Measurements from ENCODE around the gene EIPR1.
"Not testable (repeated sequence)": the region's sequence is repeated elsewhere in the genome, so short reads cannot be mapped to it uniquely, and the experiment has no call there.

EIPR1 gene

DNA sequence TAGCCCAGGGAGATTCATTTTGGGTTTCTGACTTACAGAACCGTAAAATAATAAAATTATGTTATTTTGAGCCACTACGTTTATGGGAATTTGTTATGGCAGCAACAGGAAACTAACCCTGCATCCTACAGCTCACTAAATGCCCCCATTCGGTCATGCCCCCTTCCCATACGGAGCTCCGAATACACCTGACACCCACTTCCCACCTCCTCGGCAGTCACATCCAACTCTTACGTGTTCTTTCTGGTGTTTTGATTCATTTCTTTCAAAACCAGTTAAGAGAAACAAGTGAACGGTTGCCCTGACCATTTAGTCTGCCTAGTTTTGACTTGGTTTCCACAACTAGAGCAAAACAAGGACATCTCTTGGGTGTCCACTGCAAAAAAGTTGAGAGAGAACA is 19.7 kb downstream of the EIPR1 start:
- no peak for DNase-seq (ENCODE audit: low spot score in 2 of 2)
- no peaks in the 10 kb centered on the region for H3K9me3 Mint-ChIP-seq
- no peak overlapping the region for H3K4me3 Mint-ChIP-seq
- H3K36me3 Mint-ChIP-seq = peaks cover 14% of the 10 kb centered on the region
- H3K27me3 Mint-ChIP-seq = no peaks in the 10 kb centered on the region
- H3K4me1 Mint-ChIP-seq = peaks cover 28% of the 10 kb centered on the region
- peak overlapping the region; percentile 14 for H3K27ac Mint-ChIP-seq
- no peak for ATAC-seq (ENCODE audit: low read depth)

DNA sequence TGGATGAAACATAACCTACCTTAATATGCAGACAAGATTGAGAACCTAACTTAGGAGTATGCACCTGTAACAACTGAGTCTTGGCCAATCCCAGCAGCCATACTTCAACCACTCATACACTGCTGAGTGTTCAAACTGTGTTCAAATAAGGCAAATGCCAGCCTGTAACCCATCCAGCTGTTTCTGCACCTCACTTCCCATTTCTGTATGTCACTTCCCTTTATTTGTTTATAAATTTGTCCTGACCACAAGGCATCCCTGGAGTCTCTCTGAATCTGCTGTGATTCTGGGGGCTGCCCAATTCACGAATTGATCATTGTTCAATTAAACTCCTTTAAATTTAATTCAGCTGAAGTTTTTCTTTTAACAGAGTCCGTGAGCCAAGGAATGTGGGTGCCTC is 20.2 kb downstream of the EIPR1 start:
- Mint-ChIP-seq H3K27ac (peak overlapping the region; percentile 14), H3K4me1 (peaks cover 28% of the 10 kb centered on the region), H3K36me3 (peaks cover 18% of the 10 kb centered on the region)
- H3K4me3 Mint-ChIP-seq; H3K9me3 Mint-ChIP-seq; DNase-seq (ENCODE audit: low spot score in 2 of 2); H3K27me3 Mint-ChIP-seq: not testable (repeated sequence)
- ATAC-seq (ENCODE audit: low read depth) = peak; percentile 66

DNA sequence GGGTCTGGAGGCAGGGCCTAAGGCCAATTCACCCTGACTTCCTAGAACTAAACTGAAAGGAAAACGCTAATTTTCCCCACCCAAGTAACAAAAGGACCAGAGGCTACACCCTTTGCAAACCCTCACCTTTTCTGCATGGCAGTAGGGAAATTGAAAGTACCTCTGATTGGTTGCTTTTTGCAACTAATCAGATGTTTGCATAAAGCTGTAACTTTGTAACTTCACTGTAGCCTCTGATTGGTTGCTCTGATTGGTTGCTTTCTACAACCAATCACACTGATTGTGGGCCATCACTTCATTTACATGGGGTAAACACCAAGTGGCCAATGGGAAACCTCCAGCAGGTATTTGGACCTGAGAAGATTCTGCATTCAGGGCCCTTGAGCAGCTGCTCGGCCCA is 20.8 kb downstream of the EIPR1 start:
- H3K4me1 Mint-ChIP-seq = peaks cover 25% of the 10 kb centered on the region
- no peak for ATAC-seq (ENCODE audit: low read depth)
- H3K27ac Mint-ChIP-seq = no peak overlapping the region
- no peak for DNase-seq (ENCODE audit: low spot score in 2 of 2)
- H3K27me3 Mint-ChIP-seq = no peaks in the 10 kb centered on the region
- no peak overlapping the region for H3K4me3 Mint-ChIP-seq
- H3K36me3 Mint-ChIP-seq = peaks cover 20% of the 10 kb centered on the region
- H3K9me3 Mint-ChIP-seq = peaks cover 3% of the 10 kb centered on the region

DNA sequence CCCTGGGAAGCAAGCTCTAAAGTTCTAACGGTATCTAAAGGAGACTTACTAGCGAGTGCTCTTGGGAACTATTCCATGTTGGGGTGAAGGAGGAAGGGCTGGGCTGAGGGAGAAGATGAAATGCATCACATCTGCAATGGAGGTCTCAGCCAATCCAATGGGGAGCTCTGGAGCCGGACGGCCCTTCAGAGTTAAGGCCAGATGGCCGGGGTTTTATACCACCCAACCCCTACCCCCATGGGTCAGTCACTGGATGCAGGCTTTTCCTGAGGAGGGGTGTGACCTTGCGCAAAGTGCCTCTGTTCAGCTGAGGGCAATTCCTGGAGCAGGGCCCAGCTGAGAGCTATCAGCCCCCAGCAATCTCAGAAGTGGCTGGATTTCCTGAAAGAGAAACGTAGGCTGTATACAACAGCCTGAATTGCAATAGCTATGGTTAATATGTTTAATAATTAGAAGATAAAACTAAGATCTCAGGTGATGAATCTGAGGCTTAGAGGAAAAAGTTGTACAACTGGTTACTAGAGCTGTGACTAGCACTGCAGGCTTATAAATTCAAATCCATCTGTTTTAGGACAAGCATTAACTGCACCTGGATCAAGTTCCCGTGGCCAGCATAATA is 21.6 kb downstream of the EIPR1 start:
- Mint-ChIP-seq H3K27ac (no peak overlapping the region), H3K9me3 (peaks cover 3% of the 10 kb centered on the region), H3K4me1 (peaks cover 19% of the 10 kb centered on the region)

DNA sequence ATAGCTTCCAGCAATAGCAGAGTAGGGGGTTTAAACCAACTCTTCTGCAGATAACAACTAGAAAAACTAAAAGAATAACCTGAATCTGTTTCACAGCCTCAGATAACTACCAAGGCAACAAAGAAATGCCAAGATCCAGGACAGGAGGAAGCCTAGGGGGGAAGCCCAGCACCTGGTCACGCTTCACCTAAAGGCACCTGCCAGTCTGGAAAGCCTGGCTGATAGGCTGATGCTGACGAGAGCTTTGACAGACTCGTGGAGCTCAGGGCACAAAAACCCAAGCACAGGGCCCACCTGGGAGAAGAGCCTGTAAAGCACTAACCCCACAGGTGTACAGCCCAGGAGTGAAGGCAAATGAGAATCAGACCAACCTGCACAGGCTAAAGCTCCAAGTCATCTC is 22.6 kb downstream of the EIPR1 start:
- H3K4me3 Mint-ChIP-seq = no peak overlapping the region
- H3K27me3 Mint-ChIP-seq = no peaks in the 10 kb centered on the region
- H3K9me3 Mint-ChIP-seq = peaks cover 10% of the 10 kb centered on the region
- DNase-seq (ENCODE audit: low spot score in 2 of 2) (no peak), ATAC-seq (ENCODE audit: low read depth) (no peak)
- H3K27ac Mint-ChIP-seq = no peak overlapping the region
- peaks cover 12% of the 10 kb centered on the region for H3K4me1 Mint-ChIP-seq
- peaks cover 33% of the 10 kb centered on the region for H3K36me3 Mint-ChIP-seq

More for the DNA sequence above, 21.6 kb downstream of the EIPR1 start:
- ATAC-seq (ENCODE audit: low read depth) (no peak), DNase-seq (ENCODE audit: low spot score in 2 of 2) (no peak)
- Mint-ChIP-seq H3K36me3 (peaks cover 24% of the 10 kb centered on the region), H3K4me3 (no peak overlapping the region), H3K27me3 (no peaks in the 10 kb centered on the region)

DNA sequence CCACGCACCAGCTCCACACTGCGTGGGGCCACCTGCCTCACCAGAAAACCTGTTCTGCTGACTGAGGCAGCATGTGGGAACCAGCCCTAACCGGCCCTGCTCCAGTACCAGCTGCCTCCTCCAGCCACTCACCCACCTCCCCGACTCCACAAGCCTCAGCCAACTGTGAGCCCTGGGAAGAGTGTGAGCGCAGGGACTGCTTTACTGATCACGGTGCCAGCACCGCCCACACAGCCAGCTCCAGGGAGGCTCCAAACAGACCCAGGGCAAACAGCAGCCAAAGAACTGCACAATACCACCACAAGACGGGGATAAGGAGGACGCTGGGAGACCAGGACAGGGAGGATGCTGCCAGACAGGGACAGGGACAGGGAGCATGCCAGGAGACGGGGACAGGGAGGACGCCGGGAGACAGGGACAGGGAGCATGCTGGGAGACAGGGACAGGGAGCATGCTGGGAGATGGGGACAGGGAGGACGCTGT is 28.4 kb downstream of the EIPR1 start:
- no peak for DNase-seq (ENCODE audit: low spot score in 2 of 2)
- Mint-ChIP-seq H3K27ac (no peak overlapping the region), H3K9me3 (peaks cover 12% of the 10 kb centered on the region), H3K4me1 (peaks cover 3% of the 10 kb centered on the region), H3K4me3 (no peak overlapping the region), H3K27me3 (no peaks in the 10 kb centered on the region), H3K36me3 (peaks cover 53% of the 10 kb centered on the region)
- ATAC-seq (ENCODE audit: low read depth) = no peak

DNA sequence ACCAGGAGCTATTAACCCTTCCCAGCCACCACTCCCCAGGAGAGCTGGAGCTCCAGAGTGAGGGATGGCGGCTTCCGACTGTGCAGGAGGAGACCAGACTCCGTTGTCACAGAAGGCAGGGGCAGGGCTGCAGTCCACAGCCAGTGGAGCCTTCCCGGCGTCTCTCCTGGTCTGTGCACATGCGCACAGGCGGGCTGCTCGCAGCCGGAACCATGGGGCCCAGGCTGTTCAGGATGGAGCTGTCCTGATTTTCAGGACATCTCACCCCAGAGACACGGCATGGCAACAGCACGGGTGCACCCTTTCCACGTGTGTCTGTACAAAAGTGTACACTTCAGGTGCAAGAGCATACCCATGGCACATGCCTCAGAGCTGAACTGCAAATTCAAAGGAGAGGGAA is 28.9 kb downstream of the EIPR1 start:
- no peak for ATAC-seq (ENCODE audit: low read depth)
- H3K36me3 Mint-ChIP-seq = peaks cover 48% of the 10 kb centered on the region
- peaks cover 3% of the 10 kb centered on the region for H3K4me1 Mint-ChIP-seq
- H3K9me3 Mint-ChIP-seq = peaks cover 12% of the 10 kb centered on the region
- no peak overlapping the region for H3K27ac Mint-ChIP-seq
- H3K27me3 Mint-ChIP-seq = no peaks in the 10 kb centered on the region
- no peak for DNase-seq (ENCODE audit: low spot score in 2 of 2)
- H3K4me3 Mint-ChIP-seq = no peak overlapping the region

DNA sequence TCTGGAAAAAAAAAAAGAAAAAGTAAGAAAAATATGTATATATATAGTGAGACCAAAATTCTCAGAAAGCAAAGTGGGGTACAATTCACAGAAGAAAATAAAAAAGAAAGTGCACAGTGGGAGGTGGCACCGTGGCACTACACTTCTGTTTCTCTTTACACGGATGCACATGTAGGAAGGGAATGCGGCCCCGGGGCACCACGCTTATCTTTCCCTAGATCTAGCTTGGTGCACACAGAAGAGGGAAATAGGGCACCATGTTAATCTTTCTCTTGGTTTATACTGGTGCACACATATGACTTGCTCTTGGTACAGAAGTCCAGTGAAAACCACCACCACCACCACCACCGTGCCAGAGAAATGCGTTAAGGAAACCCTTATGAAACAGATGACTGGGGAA is 32.0 kb downstream of the EIPR1 start:
- peaks cover 8% of the 10 kb centered on the region for H3K9me3 Mint-ChIP-seq
- H3K27ac Mint-ChIP-seq = no peak overlapping the region
- H3K4me3 Mint-ChIP-seq = no peak overlapping the region
- H3K27me3 Mint-ChIP-seq = no peaks in the 10 kb centered on the region
- peaks cover 35% of the 10 kb centered on the region for H3K36me3 Mint-ChIP-seq
- ATAC-seq (ENCODE audit: low read depth) = no peak
- H3K4me1 Mint-ChIP-seq = peaks cover 6% of the 10 kb centered on the region
- no peak for DNase-seq (ENCODE audit: low spot score in 2 of 2)

DNA sequence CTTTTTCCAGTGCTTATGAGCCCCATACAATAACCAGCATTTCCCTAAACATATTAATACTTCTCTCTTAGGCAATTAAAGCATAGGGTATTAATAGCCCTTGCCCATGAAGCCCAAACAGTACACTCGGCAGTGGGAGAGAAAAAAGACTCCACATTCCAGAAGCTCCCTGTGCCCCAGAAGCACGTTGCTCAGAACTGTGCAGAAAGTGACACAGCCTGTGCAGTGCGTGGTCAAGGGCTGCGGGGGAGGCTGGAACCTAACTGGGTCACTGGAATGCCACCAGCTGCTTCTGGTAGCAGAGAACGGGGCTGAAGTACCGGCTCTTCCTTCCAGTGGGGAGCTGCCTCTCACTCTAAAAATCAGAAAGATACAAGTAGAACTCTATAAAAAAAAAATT is 32.7 kb downstream of the EIPR1 start:
- Mint-ChIP-seq H3K36me3 (peaks cover 29% of the 10 kb centered on the region), H3K4me1 (peaks cover 6% of the 10 kb centered on the region), H3K27ac (no peak overlapping the region), H3K4me3 (no peak overlapping the region), H3K9me3 (peaks cover 2% of the 10 kb centered on the region), H3K27me3 (no peaks in the 10 kb centered on the region)
- ATAC-seq (ENCODE audit: low read depth) (no peak), DNase-seq (ENCODE audit: low spot score in 2 of 2) (no peak)

DNA sequence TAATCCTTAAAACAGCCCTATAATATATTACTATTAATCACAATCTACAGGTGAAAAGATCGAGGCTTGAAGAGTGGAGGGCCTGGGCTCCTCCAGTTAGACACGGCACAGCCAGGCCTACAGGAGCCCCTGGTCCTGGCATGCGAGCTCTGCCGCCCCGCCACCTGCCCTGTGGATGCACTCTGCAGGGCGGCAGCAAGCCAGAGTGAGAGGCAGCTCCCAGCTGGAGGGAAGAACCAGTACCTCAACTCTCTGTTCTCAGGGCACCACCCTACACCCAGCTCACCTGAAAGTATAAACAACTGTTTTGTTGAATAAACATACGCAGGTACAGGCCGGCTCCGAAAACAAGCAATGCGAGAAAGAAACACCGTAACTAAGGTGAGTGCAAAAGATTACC is 34.6 kb downstream of the EIPR1 start:
- Mint-ChIP-seq H3K4me1 (peaks cover 3% of the 10 kb centered on the region), H3K27ac (no peak overlapping the region), H3K27me3 (no peaks in the 10 kb centered on the region), H3K4me3 (no peak overlapping the region), H3K9me3 (no peaks in the 10 kb centered on the region), H3K36me3 (peaks cover 24% of the 10 kb centered on the region)
- ATAC-seq (ENCODE audit: low read depth) (no peak), DNase-seq (ENCODE audit: low spot score in 2 of 2) (no peak)

DNA sequence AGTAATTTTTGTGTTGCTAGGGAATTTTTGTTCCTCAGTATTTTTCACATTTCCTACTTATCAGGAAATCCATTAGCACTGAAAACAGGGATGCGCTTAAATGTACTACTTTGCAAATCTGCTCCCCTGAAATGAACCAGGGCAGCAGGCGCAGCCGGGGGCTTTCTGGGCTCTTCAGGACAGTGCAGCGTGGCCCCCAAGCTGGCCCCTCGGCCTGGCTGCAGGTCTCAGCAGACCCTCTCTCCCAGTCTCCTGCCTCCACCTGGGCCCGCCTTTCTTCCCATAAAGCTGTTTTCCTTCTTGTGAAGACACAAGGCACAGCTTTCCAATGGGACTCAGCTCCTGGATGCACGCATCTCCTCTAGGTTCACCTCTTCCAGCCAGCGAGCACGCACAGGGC is 35.3 kb downstream of the EIPR1 start:
- no peaks in the 10 kb centered on the region for H3K27me3 Mint-ChIP-seq
- ATAC-seq (ENCODE audit: low read depth) (no peak), DNase-seq (ENCODE audit: low spot score in 2 of 2) (no peak)
- no peaks in the 10 kb centered on the region for H3K9me3 Mint-ChIP-seq
- no peak overlapping the region for H3K4me3 Mint-ChIP-seq
- H3K27ac Mint-ChIP-seq = no peak overlapping the region
- peaks cover 3% of the 10 kb centered on the region for H3K4me1 Mint-ChIP-seq
- peaks cover 24% of the 10 kb centered on the region for H3K36me3 Mint-ChIP-seq

DNA sequence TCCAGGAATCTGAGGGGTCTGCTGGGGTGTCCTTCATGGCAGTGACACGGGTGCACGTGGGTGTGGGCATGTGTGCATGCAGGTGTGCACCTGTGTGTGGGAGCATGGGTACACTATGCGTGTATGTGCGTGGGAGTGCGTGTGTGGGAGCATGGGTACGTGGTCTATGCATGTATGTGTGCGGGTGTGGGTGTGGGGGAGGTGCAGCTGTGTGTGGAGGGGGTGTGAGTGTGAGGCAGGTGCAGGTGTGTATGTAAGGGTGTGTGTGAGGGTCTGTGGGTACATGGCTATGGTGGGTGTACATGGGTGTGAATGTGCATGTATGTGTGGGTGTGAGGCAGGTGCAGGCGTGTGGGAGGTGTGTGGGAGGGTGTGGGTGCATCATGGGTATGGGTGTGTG is 36.3 kb downstream of the EIPR1 start:
- H3K27me3 Mint-ChIP-seq = no peaks in the 10 kb centered on the region
- H3K9me3 Mint-ChIP-seq = no peaks in the 10 kb centered on the region
- H3K4me3 Mint-ChIP-seq = no peak overlapping the region
- H3K36me3 Mint-ChIP-seq = peaks cover 23% of the 10 kb centered on the region
- H3K4me1 Mint-ChIP-seq = peaks cover 3% of the 10 kb centered on the region
- no peak overlapping the region for H3K27ac Mint-ChIP-seq
- ATAC-seq (ENCODE audit: low read depth) (no peak), DNase-seq (ENCODE audit: low spot score in 2 of 2) (no peak)

DNA sequence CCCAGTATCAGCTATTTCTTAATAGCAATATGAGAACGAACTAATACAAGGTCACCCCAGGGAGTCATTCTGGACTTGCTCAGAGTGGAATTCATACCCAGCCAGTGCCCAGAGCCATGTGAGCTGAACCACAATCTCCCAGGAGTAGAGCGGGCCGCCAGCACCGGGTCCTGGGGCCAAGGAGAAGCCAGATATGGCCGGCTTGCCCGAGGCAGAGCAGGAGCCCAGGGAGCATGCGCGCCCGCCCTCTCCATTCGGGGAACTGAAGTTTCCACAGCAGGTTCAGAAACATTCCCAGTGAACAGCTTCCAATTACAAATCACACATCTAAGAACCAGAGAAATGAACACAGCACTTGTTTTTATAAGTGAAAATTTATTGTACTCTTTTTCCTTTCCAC is 37.5 kb downstream of the EIPR1 start:
- Mint-ChIP-seq H3K36me3 (peaks cover 24% of the 10 kb centered on the region), H3K4me1 (peaks cover 3% of the 10 kb centered on the region), H3K27me3 (no peaks in the 10 kb centered on the region), H3K27ac (no peak overlapping the region), H3K4me3 (no peak overlapping the region), H3K9me3 (no peaks in the 10 kb centered on the region)
- no peak for ATAC-seq (ENCODE audit: low read depth)
- DNase-seq (ENCODE audit: low spot score in 2 of 2) = no peak

DNA sequence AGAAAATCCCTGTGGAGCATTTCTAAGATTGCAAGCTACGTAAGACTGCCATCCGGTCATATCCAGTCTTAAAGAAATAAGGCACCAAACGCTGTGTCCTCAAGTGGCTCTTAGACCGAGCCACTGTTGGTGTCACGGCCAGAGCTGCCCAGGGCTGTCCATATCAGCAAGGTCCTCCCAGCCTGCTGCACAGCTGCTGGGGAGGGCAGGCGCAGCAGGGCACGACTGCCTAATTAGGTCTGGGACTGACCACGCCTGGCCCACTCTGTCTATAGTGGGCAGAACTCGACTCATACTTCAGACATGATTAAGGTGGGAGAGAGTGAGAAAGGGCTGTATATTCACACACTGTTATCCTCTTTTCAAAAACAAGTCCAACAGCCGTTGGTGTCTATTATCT is 39.3 kb downstream of the EIPR1 start:
- Mint-ChIP-seq H3K36me3 (peaks cover 31% of the 10 kb centered on the region), H3K9me3 (no peaks in the 10 kb centered on the region), H3K27ac (no peak overlapping the region), H3K27me3 (no peaks in the 10 kb centered on the region), H3K4me1 (peaks cover 3% of the 10 kb centered on the region), H3K4me3 (no peak overlapping the region)
- ATAC-seq (ENCODE audit: low read depth) (no peak), DNase-seq (ENCODE audit: low spot score in 2 of 2) (no peak)

DNA sequence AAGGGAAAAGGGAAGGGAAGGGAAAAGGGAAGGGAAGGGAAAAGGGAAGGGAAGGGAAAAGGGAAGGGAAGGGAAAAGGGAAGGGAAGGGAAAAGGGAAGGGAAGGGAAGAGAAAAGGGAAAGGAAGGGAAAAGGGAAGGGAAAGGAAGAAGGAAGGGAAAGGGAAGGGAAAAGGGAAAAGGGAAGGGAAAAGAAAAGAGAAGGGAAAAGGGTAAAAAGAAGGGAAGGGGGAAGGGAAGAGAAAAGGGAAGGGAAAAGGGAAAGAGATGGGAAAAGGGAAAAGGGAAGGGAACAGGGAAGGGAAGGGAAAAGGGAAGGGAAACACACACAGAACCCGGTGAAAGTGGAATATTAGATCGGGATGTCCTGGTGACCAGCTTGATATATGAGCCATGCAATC is 40.8 kb downstream of the EIPR1 start:
- Mint-ChIP-seq H3K27ac (no peak overlapping the region), H3K36me3 (peaks cover 38% of the 10 kb centered on the region), H3K9me3 (no peaks in the 10 kb centered on the region), H3K4me3 (no peak overlapping the region), H3K27me3 (no peaks in the 10 kb centered on the region), H3K4me1 (peaks cover 3% of the 10 kb centered on the region)
- ATAC-seq (ENCODE audit: low read depth) (no peak), DNase-seq (ENCODE audit: low spot score in 2 of 2) (no peak)

Data from memory B cell (primary cell).